Gastrocnemius medialis (tissue), 4 donors: ENCODE results near the gene CFAP100. TPM values are rescaled to one million over a fixed set of nuclear protein-coding genes. Genes with fewer than 3 reads are reported as not detected.

Experiments
- ATAC-seq, 2 donors: fragments of 150-250 bp; one replicate each; pipeline ENCODE4 v1.9.1; 2016
- DNase-seq, 2 donors: peaks; one replicate each; pipeline ENCODE4 v3.0.0-alpha.2; 2019
- H3K27ac ChIP-seq, 4 donors: fragments of 200-600 bp; sonication (generic); 1 replicate in 1 of 4; 2 replicates in 3 of 4; pipeline ENCODE4 v1.5.1; 2016 to 2018; ENCODE audit warnings: mild to moderate bottlenecking in 2 of 4, moderate library complexity in 1 of 4
- H3K27me3 ChIP-seq, 3 donors: fragments of 200-600 bp; sonication (generic) in 2 of 3; 1 replicate in 1 of 3; 2 replicates in 2 of 3; pipeline versions ENCODE4 v1.5.1 to v1.6.0; 2016 to 2019; ENCODE audit warnings: mild to moderate bottlenecking in 1 of 3, moderate library complexity in 1 of 3
- H3K36me3 ChIP-seq, 2 donors: fragments of 200-600 bp; sonication (generic) in 1 of 2; one replicate each; pipeline ENCODE4 v1.5.1; 2017 to 2018
- H3K4me1 ChIP-seq, 2 donors: fragments of 200-600 bp; sonication (generic) in 1 of 2; one replicate each; pipeline ENCODE4 v1.5.1; 2016 to 2017; ENCODE audit warnings: mild to moderate bottlenecking in 2 of 2
- H3K4me3 ChIP-seq, 4 donors: fragments of 200-600 bp; sonication (generic) in 3 of 4; 1 replicate in 1 of 4; 2 replicates in 3 of 4; pipeline ENCODE4 v1.5.1; 2016 to 2019; ENCODE audit warnings: mild to moderate bottlenecking in 2 of 4
- H3K9me3 ChIP-seq, 3 donors: fragments of 200-600 bp; sonication (generic) in 2 of 3; 1 replicate in 1 of 3; 2 replicates in 2 of 3; pipeline ENCODE4 v1.5.1; 2016 to 2019
- POLR2A ChIP-seq, 2 donors: fragments of 450-650 bp; IDR thresholded peaks; one replicate each; pipeline ENCODE4 v1.6.1; 2017; ENCODE audit warnings: antibody characterized with exemption in 2 of 2, mild to moderate bottlenecking in 2 of 2, moderate library complexity in 2 of 2
- in situ Hi-C, 4 donors: fragments of 200-750 bp; cut with MboI; loops; one replicate each; pipeline versions ENCODE4 v1.15.0 to v1.8.0; 2017; ENCODE audit warnings: low sequenced_read_pairs in 4 of 4
- intact Hi-C: fragments of 100-400 bp; cut with DNase I; formaldehyde crosslinking; loops from one replicate; pipeline ENCODE4 v1.15.1; 2023; ENCODE audit warnings: low total_unique reads
- total RNA-seq, 4 donors: library from RNA; depleted of rRNA; stranded (reverse); fragments of >200 nt; gene quantifications; one replicate each; pipeline versions ENCODE4 v1.1.0 to v1.2.3, GENCODE V29; 2016
- TF ChIP-seq, protein P1 (sequence below), 5 experiments: fragments of 450-650 bp in 3 of 5; fragments of 200-600 bp in 2 of 5; sonication (generic) in 2 of 5; IDR thresholded peaks in 4 of 5; conservative IDR thresholded peaks in 1 of 5; 1 replicate in 4 of 5; 2 replicates in 1 of 5; pipeline ENCODE4 v1.5.1; 2016 to 2019; ENCODE audit warnings: antibody characterized with exemption in 5 of 5, mild to moderate bottlenecking in 3 of 5, moderate library complexity in 3 of 5

The CFAP100 gene
- total RNA-seq, 4 donors from 2014 or later, result not detected

- in situ Hi-C loops, result no loop called here
- peak; percentile 21 for ATAC-seq
Measured at GRCh38 chr3:126356373-126357264, 38.1 kb upstream of the CFAP100 start.

GRCh38 chr3:126357295-126358037 is 37.2 kb upstream of the CFAP100 start, which contains the start of gene KLF15:
Gene KLF15 (minus strand): TSS chr3:126357408. CDS start chr3:126352922, 4,486 bp downstream.
- DNase-seq (peak; percentile 81 to 92), ATAC-seq (peak; percentile 37 to 48)
- Histone ChIP-seq H3K27ac (peak within 1 kb of the TSS; percentile 91 to 99 (median 98)), H3K4me1 (peaks cover 35 to 48% of the 10 kb centered on the region in 2 donors), H3K36me3 (peaks cover 0 to under 1% of the 10 kb centered on the region in 2 donors), H3K4me3 (peak within 1 kb of the TSS; percentile 82 to 98 (median 89)), H3K27me3 (no peaks in the 10 kb centered on the region), H3K9me3 (no peaks in the 10 kb centered on the region)
- TF ChIP-seq, protein P1, sequence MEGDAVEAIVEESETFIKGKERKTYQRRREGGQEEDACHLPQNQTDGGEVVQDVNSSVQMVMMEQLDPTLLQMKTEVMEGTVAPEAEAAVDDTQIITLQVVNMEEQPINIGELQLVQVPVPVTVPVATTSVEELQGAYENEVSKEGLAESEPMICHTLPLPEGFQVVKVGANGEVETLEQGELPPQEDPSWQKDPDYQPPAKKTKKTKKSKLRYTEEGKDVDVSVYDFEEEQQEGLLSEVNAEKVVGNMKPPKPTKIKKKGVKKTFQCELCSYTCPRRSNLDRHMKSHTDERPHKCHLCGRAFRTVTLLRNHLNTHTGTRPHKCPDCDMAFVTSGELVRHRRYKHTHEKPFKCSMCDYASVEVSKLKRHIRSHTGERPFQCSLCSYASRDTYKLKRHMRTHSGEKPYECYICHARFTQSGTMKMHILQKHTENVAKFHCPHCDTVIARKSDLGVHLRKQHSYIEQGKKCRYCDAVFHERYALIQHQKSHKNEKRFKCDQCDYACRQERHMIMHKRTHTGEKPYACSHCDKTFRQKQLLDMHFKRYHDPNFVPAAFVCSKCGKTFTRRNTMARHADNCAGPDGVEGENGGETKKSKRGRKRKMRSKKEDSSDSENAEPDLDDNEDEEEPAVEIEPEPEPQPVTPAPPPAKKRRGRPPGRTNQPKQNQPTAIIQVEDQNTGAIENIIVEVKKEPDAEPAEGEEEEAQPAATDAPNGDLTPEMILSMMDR (IDR thresholded peaks at IDR 0.05 in 4 of 5, conservative IDR thresholded peaks at IDR 0.05 in 1 of 5), result peak in 1 of 5 experiments; percentile 8
- TF ChIP-seq POLR2A (IDR thresholded peaks at IDR 0.05), result peak; percentile 98 to 100
- in situ Hi-C loops (no loop called here), intact Hi-C loops (loop anchor here (1.0 to 5.0 kb wide), 6 partner anchors 32 to 440 kb away; partner anchors contain the start of gene SLC41A3)

More at GRCh38 chr3:126356373-126357264, 38.1 kb upstream of the CFAP100 start:
- no peaks in the 10 kb centered on the region for H3K27me3 ChIP-seq
- intact Hi-C loops, result loop anchor here (1.0 to 5.0 kb wide), 7 partner anchors 68 to 439 kb away; partner anchors contain the start of genes SLC41A3 and ZXDC
- H3K4me1 ChIP-seq, result peaks cover 43 to 56% of the 10 kb centered on the region in 2 donors
- peaks cover 0 to 9% of the 10 kb centered on the region in 2 donors for H3K36me3 ChIP-seq
- peak overlapping the region; percentile 91 to 99 (median 98) for H3K27ac ChIP-seq
- no peak for TF ChIP-seq POLR2A (IDR thresholded peaks at IDR 0.05)
- TF ChIP-seq, protein P1 (IDR thresholded peaks at IDR 0.05 in 4 of 5, conservative IDR thresholded peaks at IDR 0.05 in 1 of 5), result no peak
- H3K4me3 ChIP-seq, result peak overlapping the region; percentile 82 to 95 (median 84)
- H3K9me3 ChIP-seq, result no peaks in the 10 kb centered on the region
- peak; percentile 54 to 66 for DNase-seq

DNA sequence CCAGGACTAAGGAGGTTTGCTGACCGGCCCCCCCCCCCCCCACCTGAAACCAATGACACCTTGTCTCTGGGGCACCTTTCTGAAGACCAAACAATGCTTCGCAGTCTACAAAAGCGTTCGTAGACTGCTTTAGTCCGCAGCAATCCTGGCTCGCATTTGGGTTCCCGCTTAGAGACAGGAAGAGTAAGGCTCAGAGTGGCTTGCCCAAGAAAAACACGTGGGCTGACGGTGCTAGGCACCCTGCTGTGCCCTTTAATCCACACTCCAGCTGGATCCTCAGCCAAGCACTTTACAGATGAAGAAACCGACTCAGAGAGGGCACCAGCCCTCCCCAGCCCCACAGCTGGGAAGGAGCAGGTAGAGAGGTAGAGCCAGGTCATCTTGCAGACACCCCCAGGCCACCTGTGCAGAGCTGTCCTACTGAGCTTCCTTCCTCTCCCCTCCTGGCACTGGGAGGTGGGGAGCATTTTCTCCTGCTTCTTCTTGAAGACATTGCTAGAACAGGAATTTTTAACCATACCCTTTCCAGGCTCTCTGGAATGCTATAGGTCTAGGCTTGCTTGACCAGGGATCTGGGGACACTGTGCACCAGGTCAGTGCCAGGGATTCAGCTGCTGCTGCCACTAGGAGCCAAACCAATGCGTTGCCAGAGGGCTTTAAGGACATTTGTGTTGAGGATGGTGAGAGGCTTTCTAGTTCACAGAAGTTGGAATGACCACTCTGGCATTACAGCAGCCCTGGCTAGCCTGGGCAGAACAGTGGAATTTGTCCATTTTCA is 36.5 kb upstream of the CFAP100 start:
- intact Hi-C loops (loop anchor here (1.0 to 5.0 kb wide), 3 partner anchors 31 to 441 kb away; partner anchors contain the start of gene SLC41A3), in situ Hi-C loops (no loop called here)
- peak; percentile 58 to 76 for DNase-seq
- H3K27ac ChIP-seq, result peak overlapping the region; percentile 85 to 99 (median 94)
- H3K36me3 ChIP-seq, result no peaks in the 10 kb centered on the region
- peak in 1 of 2 donors; percentile 39 for TF ChIP-seq POLR2A (IDR thresholded peaks at IDR 0.05)
- TF ChIP-seq, protein P1 (IDR thresholded peaks at IDR 0.05 in 4 of 5, conservative IDR thresholded peaks at IDR 0.05 in 1 of 5), result no peak
- peak; percentile 18 to 25 for ATAC-seq
- H3K9me3 ChIP-seq, result no peaks in the 10 kb centered on the region
- H3K4me1 ChIP-seq, result peaks cover 31 to 40% of the 10 kb centered on the region in 2 donors
- H3K4me3 ChIP-seq, result peak overlapping the region; percentile 52 to 98 (median 78)
- no peaks in the 10 kb centered on the region for H3K27me3 ChIP-seq

DNA sequence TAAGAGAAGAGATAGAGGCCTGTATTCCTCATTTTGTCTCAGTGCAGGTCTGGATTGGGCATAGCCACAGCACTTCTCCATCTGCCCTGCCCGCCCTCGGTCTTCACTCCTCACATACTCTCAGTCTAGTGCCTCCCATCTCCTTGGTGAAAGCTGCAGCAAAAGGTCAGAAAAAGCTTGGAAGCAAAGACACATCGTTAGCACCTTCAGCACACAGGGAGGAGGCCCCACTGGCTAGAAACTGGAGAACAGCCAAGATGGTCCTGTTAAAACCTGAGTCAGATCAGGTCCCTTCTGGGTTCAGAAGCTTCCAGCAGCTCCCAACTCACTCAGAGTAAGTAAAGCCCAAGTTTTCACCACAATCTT is 35.9 kb upstream of the CFAP100 start:
- Histone ChIP-seq H3K4me1 (peaks cover 26 to 34% of the 10 kb centered on the region in 2 donors), H3K4me3 (no peak overlapping the region), H3K36me3 (no peaks in the 10 kb centered on the region), H3K27me3 (no peaks in the 10 kb centered on the region), H3K9me3 (no peaks in the 10 kb centered on the region), H3K27ac (peak overlapping the region; percentile 85 to 99 (median 94))
- ATAC-seq (no peak), DNase-seq (no peak)
- in situ Hi-C loops, result no loop called here
- no peak for TF ChIP-seq POLR2A (IDR thresholded peaks at IDR 0.05)
- TF ChIP-seq, protein P1 (IDR thresholded peaks at IDR 0.05 in 4 of 5, conservative IDR thresholded peaks at IDR 0.05 in 1 of 5), result no peak
- intact Hi-C loops, result loop anchor here (1.0 to 5.0 kb wide), 3 partner anchors 31 to 441 kb away; partner anchors contain the start of gene SLC41A3
